GM21526 (cell line): ENCODE results near the gene TRIM48.
"Not testable (repeated sequence)": the region's sequence is repeated elsewhere in the genome, so short reads cannot be mapped to it uniquely, and the experiment has no call there.

ENCODE experiments used
- ATAC-seq: cut with Tn5 transposase; IDR thresholded peaks from one replicate; pipeline ENCODE4 v1.9.1; 2021; ENCODE audit warnings: moderate library complexity; ENCODE audit not compliant: unreplicated experiment, low FRiP score

The TRIM48 gene

GRCh38 chr11:55261855-55262254 is at the start of gene TRIM48:
Gene TRIM48, plus strand, starts transcription at chr11:55262155. Its CDS starts 113 bp downstream, at chr11:55262268.
- not testable (repeated sequence) for ATAC-seq

- not testable (repeated sequence) for ATAC-seq
Observed at GRCh38 chr11:55238316-55238715, 23.6 kb upstream of the TRIM48 start.

- ATAC-seq = no peak
Observed at GRCh38 chr11:55263081-55263480, 1.1 kb downstream of the TRIM48 start.
